Pancreas (tissue), 10 donors: Measurements from ENCODE around the gene RNF187. TPM values are rescaled to one million over a fixed set of nuclear protein-coding genes. Genes with fewer than 3 reads are reported as not detected.

Experiments used
- ATAC-seq, 4 donors: fragments of 200-7000 bp; cut with Tn5 transposase; one replicate each; pipeline versions ENCODE4 v1.8.0 to v1.9.1; 2020; ENCODE audit warnings: mild to moderate bottlenecking in 4 of 4, moderate library complexity in 4 of 4
- DNase-seq, 6 donors: peaks; one replicate each; pipeline ENCODE4 v3.0.0-alpha.2; 2020
- FAIRE-seq: peaks from 2 replicates; lab custom pipeline; 2012; peaks lifted over from hg19 to GRCh38; lab: Jason Lieb, UNC
- H3K27ac ChIP-seq, 4 donors: fragments of 200-600 bp; sonication (generic); 1 replicate in 3 of 4; 2 replicates in 1 of 4; pipeline versions ENCODE4 v1.5.0 to v1.8.0; 2020
- H3K27me3 ChIP-seq, 4 donors: fragments of 200-600 bp; one replicate each; pipeline ENCODE4 v1.8.0; 2021
- H3K36me3 ChIP-seq, 3 donors: fragments of 200-600 bp; sonication (generic) in 1 of 3; one replicate each; pipeline versions ENCODE4 v1.5.0 to v1.8.0; 2020 to 2021
- H3K4me1 ChIP-seq, 3 donors: fragments of 200-600 bp; one replicate each; pipeline ENCODE4 v1.8.0; 2021
- H3K4me3 ChIP-seq, 4 donors: fragments of 200-600 bp; sonication (generic) in 2 of 4; one replicate each; pipeline versions ENCODE4 v1.5.0 to v1.8.0; 2020 to 2021
- H3K9me3 ChIP-seq, 4 donors: fragments of 200-600 bp; one replicate each; pipeline ENCODE4 v1.8.0; 2021
- WGBS, 2 donors: extraction: QIAGEN DNeasy Blood & Tissue Kit; methylation state at CpG; one replicate each; pipeline ENCODE4 v1.1.7; 2013; 5-methylcytosine and 5-hydroxymethylcytosine counted together
- intact Hi-C, 3 donors: fragments of 100-400 bp; cut with DNase I; formaldehyde crosslinking; loops; one replicate each; pipeline versions ENCODE4 v1.11.1 to v1.14.2; 2022
- microRNA-seq, 2 donors: library from miRNA; unstranded; fragments of <30 nt; microRNA quantifications; one replicate each; pipeline versions ENCODE4 to v1.1.0, GENCODE V29; 2019 to 2020
- polyA plus RNA-seq, 2 donors: library from polyadenylated mRNA; stranded (reverse); fragments of 200-250 nt; gene quantifications; one replicate each; pipeline ENCODE4 v1.2.3, GENCODE V29; 2013
- total RNA-seq, 6 donors: library from RNA; stranded (reverse); fragmentation: NEBNext Ultra II Directional in 4 of 6; extraction: Animal tissue kit (Norgen Biotek cat#: 25700) in 4 of 6; gene quantifications; one replicate each; pipeline versions ENCODE4 v1.2.1 to v1.2.4, GENCODE V29; 2021 to 2023
- TF ChIP-seq, protein P1 (sequence below), 4 donors: fragments of 200-600 bp; sonication (generic) in 3 of 4; IDR thresholded peaks; one replicate each; pipeline versions ENCODE4 v1.5.0 to v1.8.0; 2021; ENCODE audit warnings: antibody characterized with exemption in 4 of 4
- donor health status: healthy with polysubstance abuse.
- donor health status: DM: no; HTN: no; CAD: no; lungs with moderate emphysema.
- donor health status: DM: no; HTN: no; CAD: no.
- donor health status: control.
- donor health status: control.
- donor health status: Bipolar disorder and iron deficiency.
- donor health status: DM: yes; HTN: yes; CAD: no.
- donor health status: DM: no; HTN: no; CAD: no.
- donor health status: DM: no; HTN: no; CAD: no.
- donor health status: DM: yes; HTN: yes; CAD: no.

Gene RNF187
- total and polyA plus RNA-seq, 8 donors: 16.0 to 60.2 (median 51.4) TPM

- TF ChIP-seq, protein P1, sequence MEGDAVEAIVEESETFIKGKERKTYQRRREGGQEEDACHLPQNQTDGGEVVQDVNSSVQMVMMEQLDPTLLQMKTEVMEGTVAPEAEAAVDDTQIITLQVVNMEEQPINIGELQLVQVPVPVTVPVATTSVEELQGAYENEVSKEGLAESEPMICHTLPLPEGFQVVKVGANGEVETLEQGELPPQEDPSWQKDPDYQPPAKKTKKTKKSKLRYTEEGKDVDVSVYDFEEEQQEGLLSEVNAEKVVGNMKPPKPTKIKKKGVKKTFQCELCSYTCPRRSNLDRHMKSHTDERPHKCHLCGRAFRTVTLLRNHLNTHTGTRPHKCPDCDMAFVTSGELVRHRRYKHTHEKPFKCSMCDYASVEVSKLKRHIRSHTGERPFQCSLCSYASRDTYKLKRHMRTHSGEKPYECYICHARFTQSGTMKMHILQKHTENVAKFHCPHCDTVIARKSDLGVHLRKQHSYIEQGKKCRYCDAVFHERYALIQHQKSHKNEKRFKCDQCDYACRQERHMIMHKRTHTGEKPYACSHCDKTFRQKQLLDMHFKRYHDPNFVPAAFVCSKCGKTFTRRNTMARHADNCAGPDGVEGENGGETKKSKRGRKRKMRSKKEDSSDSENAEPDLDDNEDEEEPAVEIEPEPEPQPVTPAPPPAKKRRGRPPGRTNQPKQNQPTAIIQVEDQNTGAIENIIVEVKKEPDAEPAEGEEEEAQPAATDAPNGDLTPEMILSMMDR (IDR thresholded peaks at IDR 0.05): no peak
- intact Hi-C loops: no loop called here
- FAIRE-seq (no peak), ATAC-seq (no peak), DNase-seq (peak in 1 of 6 donors; percentile 13)
- H3K9me3 ChIP-seq: no peaks in the 10 kb centered on the region
- no peaks in the 10 kb centered on the region for H3K36me3 ChIP-seq
- H3K27me3 ChIP-seq: no peaks in the 10 kb centered on the region
- H3K27ac ChIP-seq: no peak overlapping the region
- no peak overlapping the region for H3K4me3 ChIP-seq
- no peaks in the 10 kb centered on the region for H3K4me1 ChIP-seq
- 46 to 50% methylated on average over 7 of the region's 7 CpGs for WGBS, 2 donors
Observed at GRCh38 chr1:228544021-228544850, 57.1 kb downstream of the RNF187 start.

DNA sequence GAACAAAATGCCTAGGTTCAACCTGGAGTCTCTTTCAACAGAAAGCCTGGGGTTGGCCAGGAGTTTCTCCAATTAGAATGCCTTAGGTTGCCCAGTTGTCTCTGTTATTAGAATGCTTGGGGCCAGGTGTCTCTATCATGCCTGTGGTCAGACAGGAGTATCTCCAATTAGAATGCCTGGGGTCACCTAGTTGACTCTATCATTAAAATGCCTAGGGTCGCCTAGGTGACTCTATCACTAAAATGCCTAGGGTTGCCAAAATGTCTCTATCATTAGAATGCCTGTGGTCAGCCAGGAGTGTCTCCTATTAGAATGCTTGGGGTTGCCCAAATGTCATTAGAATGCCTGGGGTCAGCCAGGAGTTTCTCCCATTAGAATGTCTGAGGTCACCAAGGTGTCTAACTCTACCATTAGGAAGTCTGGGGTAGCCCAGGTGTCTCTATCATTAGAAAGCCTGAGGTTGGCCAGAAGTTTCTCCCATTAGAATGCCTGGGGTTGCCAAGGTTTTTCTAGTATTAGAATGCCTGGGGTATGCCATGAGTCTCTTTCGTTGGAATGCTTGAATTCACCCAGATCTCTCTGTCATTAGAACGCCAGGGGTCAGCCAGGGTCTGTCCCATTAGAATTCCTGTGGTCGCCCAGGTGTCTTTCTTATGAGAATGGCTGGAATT is 57.9 kb downstream of the RNF187 start:
- intact Hi-C loops: no loop called here
- 38 to 50% methylated on average over 4 of the region's 4 CpGs for WGBS, 2 donors
- H3K36me3 ChIP-seq: no peaks in the 10 kb centered on the region
- H3K27me3 ChIP-seq: no peaks in the 10 kb centered on the region
- TF ChIP-seq, protein P1 (IDR thresholded peaks at IDR 0.05): no peak
- ATAC-seq (no peak), DNase-seq (no peak), FAIRE-seq (no peak)
- no peak overlapping the region for H3K27ac ChIP-seq
- no peaks in the 10 kb centered on the region for H3K4me1 ChIP-seq
- H3K9me3 ChIP-seq: no peaks in the 10 kb centered on the region
- no peak overlapping the region for H3K4me3 ChIP-seq

Small RNA genes lying within 50 kb of the gene (microRNA-seq; reads per million reads assigned to microRNA genes)
- 0 reads per million in 2 donors for gene MIR4666A

Other genes starting within 250 kb of the RNF187 start
- 10 to 100 TPM in 2 of 6 donors, 1 to 10 TPM in 4; 7.6 to 15.1 (median 9.2) TPM for gene TRIM11, start 80.5 kb upstream of the RNF187 start, total RNA-seq
- gene TRIM11, start 80.5 kb upstream of the RNF187 start, polyA plus RNA-seq: 10 to 100 TPM; 13.6 to 16.3 TPM
- gene TRIM17, start 70.5 kb upstream of the RNF187 start, total RNA-seq: 1 to 10 TPM in 1 of 6 donors, under 1 TPM in 4, not detected in 1; 0.14 to 2.4 (median 0.38) TPM
- gene TRIM17, start 70.5 kb upstream of the RNF187 start, polyA plus RNA-seq: under 1 TPM; 0.14 to 0.68 TPM
- gene RHOU, start 248.1 kb downstream of the RNF187 start, total RNA-seq: 10 to 100 TPM in 3 of 6 donors, 1 to 10 TPM in 3; 5.4 to 14.1 (median 9.8) TPM
- 10 to 100 TPM in 1 of 2 donors, 1 to 10 TPM in 1; 7.8 to 11.4 TPM for gene RHOU, start 248.1 kb downstream of the RNF187 start, polyA plus RNA-seq